GM19452 (cell line): ENCODE measurements around the gene YEATS4.

Experiments
- ATAC-seq: cut with Tn5 transposase; IDR thresholded peaks from one replicate; pipeline ENCODE4 v1.9.1; 2021; ENCODE audit not compliant: unreplicated experiment

Gene YEATS4

GRCh38 chr12:69341328-69341727 is 18.2 kb upstream of the YEATS4 start:
- ATAC-seq = no peak

- ATAC-seq = no peak
Observed at GRCh38 chr12:69342421-69342820, 17.1 kb upstream of the YEATS4 start.

- ATAC-seq = no peak
Observed at GRCh38 chr12:69343357-69343756, 16.2 kb upstream of the YEATS4 start.

GRCh38 chr12:69343885-69344612 is 15.5 kb upstream of the YEATS4 start:
- ATAC-seq = no peak

- no peak for ATAC-seq
Observed at GRCh38 chr12:69345077-69345476, 14.5 kb upstream of the YEATS4 start.

GRCh38 chr12:69345742-69346141 is 13.8 kb upstream of the YEATS4 start:
- no peak for ATAC-seq

GRCh38 chr12:69348162-69348938 is 11.2 kb upstream of the YEATS4 start, which contains the start of gene LYZ:
Gene LYZ (plus strand): TSS chr12:69348381. CDS start chr12:69348409, 28 bp downstream.
- ATAC-seq = no peak

GRCh38 chr12:69350002-69350626 is 9.4 kb upstream of the YEATS4 start:
- no peak for ATAC-seq

- ATAC-seq = no peak
Observed at GRCh38 chr12:69350777-69351176, 8.8 kb upstream of the YEATS4 start.

- no peak for ATAC-seq
Observed at GRCh38 chr12:69351462-69352236, 7.9 kb upstream of the YEATS4 start.

- no peak for ATAC-seq
Observed at GRCh38 chr12:69352904-69353303, 6.6 kb upstream of the YEATS4 start.

GRCh38 chr12:69354172-69354555 is 5.4 kb upstream of the YEATS4 start:
- ATAC-seq = no peak

GRCh38 chr12:69354556-69355187 is 4.9 kb upstream of the YEATS4 start:
- ATAC-seq = no peak

GRCh38 chr12:69355363-69356028 is 4.0 kb upstream of the YEATS4 start:
- ATAC-seq = no peak

GRCh38 chr12:69360348-69360672 is 767 bp downstream of the YEATS4 start:
- ATAC-seq = no peak

GRCh38 chr12:69366796-69367195 is 7.3 kb downstream of the YEATS4 start:
- no peak for ATAC-seq

- no peak for ATAC-seq
Observed at GRCh38 chr12:69368171-69368570, 8.6 kb downstream of the YEATS4 start.

GRCh38 chr12:69383074-69383473 is 23.5 kb downstream of the YEATS4 start:
- no peak for ATAC-seq

GRCh38 chr12:69385038-69385437 is 25.5 kb downstream of the YEATS4 start:
- no peak for ATAC-seq

- ATAC-seq = no peak
Observed at GRCh38 chr12:69386921-69387320, 27.4 kb downstream of the YEATS4 start.
